ENCODE data around the gene SIPA1L3. TPM values are rescaled to one million over a fixed set of nuclear protein-coding genes. Genes with fewer than 3 reads are reported as not detected.

The SIPA1L3 gene
- polyA plus RNA-seq, 6 donors from 2014 or later = 9.2 to 43.0 (median 19.5) TPM

DNA sequence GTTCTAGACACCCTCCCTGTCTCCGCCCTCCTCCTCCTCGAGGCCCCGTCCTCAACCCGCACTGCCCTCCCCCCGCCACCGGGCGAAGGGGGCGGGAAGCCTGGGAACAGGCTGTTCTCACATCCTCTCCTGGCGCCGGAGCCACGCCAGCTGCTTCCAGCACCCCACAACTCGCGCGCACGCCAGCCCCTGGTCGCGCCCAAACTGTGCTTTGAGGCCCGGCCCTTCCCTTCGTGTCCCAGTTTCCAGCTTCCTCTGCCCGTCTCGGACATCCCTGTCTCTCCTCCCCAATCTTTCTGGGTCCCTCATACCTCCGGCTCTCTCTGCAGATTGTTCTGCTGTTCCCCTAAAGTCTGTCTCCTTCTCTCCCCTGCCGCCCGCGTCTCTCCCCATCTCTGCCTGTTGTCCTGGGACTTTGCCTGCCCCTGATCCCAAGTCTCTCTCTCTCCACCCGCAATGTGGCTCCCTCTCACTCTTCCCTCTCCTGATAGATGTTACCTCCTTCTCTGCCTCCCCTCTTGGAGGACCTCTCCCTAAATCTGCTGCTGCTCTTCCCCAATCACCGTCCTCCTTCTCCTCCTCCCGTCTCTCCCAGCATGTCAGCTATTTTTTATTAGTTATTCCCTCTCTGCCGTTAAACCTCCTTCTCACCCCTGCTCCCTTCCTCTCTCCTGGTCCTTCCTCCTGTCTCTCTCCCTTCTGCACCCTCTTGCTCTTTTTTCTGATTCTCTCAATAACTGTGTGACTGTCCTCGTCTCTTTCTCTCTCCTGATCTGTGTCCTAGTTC is 302.9 kb downstream of the SIPA1L3 start:
- H3K27ac Mint-ChIP-seq = peak overlapping the region in 5 of 6 donors; percentile 44 to 89 (median 71)
- DNase-seq (no peak), ATAC-seq (ENCODE audit: low read depth in 2 of 2) (no peak)
- peaks cover 19 to 27% of the 10 kb centered on the region in 2 donors for H3K36me3 Mint-ChIP-seq
- H3K27me3 Mint-ChIP-seq = peaks cover 17 to 47% (median 34%) of the 10 kb centered on the region in 3 donors
- H3K4me1 Mint-ChIP-seq = peaks cover 24 to 36% (median 32%) of the 10 kb centered on the region in 3 donors
- peaks cover 0 to 4% (median 0%) of the 10 kb centered on the region in 7 donors for H3K9me3 Mint-ChIP-seq
- peak overlapping the region in 6 of 8 donors; percentile 5 to 88 (median 38) for H3K4me3 Mint-ChIP-seq

DNA sequence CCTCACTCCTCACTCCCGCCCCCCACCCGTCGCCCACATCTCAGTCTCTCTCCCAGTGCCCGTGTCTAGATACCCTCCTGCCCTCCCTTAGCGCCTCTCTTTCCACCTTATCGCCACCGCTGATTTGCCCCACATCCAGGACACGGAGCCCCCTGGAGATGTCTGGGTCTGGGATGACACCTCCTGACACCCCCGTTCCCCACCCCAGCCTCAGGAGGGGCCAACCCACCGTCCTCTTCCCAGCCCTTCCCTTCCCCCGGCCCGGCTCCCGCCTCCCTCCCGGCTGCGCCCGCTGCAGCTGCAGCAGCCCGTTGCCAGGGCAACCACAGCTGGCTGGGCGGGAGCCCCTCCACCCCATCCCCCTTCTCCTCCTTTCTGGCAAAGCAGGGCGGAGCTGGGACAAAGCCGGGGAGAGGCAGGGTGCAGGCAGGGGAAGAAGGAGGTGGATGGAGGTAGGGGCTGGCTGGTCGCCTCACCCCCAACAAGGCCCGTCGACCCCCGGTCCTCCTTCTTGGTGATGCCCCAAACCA is 303.5 kb downstream of the SIPA1L3 start:
- Mint-ChIP-seq H3K27ac (peak overlapping the region in 3 of 6 donors; percentile 59 to 89 (median 65)), H3K9me3 (peaks cover 0 to 4% (median 0%) of the 10 kb centered on the region in 7 donors), H3K4me3 (peak overlapping the region in 5 of 8 donors; percentile 5 to 59 (median 34)), H3K27me3 (peaks cover 17 to 47% (median 35%) of the 10 kb centered on the region in 3 donors), H3K4me1 (peaks cover 24 to 36% (median 32%) of the 10 kb centered on the region in 3 donors), H3K36me3 (peaks cover 17 to 27% of the 10 kb centered on the region in 2 donors)
- no peak for DNase-seq
- no peak for ATAC-seq (ENCODE audit: low read depth in 2 of 2)

DNA sequence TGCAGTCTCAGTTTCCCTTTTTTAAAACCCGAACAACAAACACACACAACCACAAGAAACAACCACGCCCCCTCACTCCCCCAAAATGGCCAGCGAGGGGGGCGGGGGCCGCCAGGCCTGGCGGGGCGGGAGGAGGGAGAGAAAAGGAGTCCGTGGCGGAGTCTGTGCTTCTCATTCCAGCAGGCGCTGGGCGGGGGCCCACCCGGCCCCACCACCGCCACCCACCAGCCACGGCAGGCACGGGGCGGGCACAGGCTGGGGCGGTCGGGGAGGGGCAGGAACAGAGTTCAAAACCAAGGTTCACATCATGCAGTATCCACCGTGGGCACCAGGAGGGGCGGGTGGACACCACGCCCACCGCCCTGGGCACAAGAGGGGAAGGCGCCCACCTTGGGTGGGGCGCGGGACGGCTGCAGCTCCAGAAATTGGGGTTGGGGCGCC is 304.2 kb downstream of the SIPA1L3 start:
- ATAC-seq (ENCODE audit: low read depth in 2 of 2) (peak; percentile 32 to 37), DNase-seq (no peak)
- Mint-ChIP-seq H3K36me3 (peaks cover 17 to 27% of the 10 kb centered on the region in 2 donors), H3K27ac (peak overlapping the region in 3 of 6 donors; percentile 43 to 66 (median 59)), H3K4me3 (peak overlapping the region in 5 of 8 donors; percentile 15 to 80 (median 22)), H3K9me3 (peaks cover 0 to 4% (median 0%) of the 10 kb centered on the region in 7 donors), H3K27me3 (peaks cover 17 to 53% (median 41%) of the 10 kb centered on the region in 3 donors), H3K4me1 (peaks cover 24 to 36% (median 32%) of the 10 kb centered on the region in 3 donors)

DNA sequence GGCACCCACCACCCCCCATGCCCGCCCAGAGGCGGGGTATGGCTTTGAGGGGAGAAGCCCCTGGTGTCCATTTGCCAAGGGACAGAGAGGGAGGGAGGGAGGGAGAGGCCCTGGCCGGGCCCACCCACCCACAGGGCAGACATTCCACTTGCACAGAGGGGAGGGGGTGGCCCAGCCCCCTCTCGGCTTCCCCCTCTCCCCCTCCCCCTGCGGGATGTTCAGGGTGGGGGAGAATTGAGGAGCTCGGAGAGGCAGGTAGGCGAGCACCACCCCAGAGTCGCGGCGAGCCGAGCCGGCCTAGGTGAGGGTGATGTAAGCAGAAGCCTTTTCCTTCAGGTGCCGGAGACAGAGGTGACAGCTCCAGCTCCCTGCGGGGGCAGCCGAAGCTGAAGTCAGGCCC is 304.8 kb downstream of the SIPA1L3 start:
- H3K27me3 Mint-ChIP-seq = peaks cover 17 to 54% (median 42%) of the 10 kb centered on the region in 3 donors

DNA sequence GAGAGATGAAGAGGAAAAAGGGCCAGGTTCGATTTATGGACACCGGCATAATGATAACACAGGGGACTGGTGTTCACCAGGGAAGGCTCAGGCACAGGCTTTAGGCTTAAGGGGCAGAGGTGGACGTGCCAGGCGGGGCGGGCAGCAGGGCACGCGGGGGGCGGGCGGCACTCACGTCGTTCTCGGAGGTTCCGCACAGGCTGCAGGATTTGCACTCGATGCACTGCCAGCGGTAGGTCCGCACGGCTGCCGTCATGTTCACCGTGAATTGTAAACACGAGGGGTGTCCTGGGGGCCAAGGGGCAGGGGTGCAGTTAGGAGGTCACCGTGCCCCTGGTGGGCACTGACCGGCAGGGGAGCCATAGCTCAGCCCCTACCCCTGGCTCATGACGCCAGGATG is 306.5 kb downstream of the SIPA1L3 start:
- H3K27ac Mint-ChIP-seq = peak overlapping the region in 2 of 6 donors; percentile 18 to 38
- no peak overlapping the region for H3K4me3 Mint-ChIP-seq
- H3K36me3 Mint-ChIP-seq = peaks cover 6 to 14% of the 10 kb centered on the region in 2 donors
- H3K4me1 Mint-ChIP-seq = peaks cover 24 to 32% (median 32%) of the 10 kb centered on the region in 3 donors
- DNase-seq (no peak), ATAC-seq (ENCODE audit: low read depth in 2 of 2) (no peak)
- peaks cover 18 to 52% (median 51%) of the 10 kb centered on the region in 3 donors for H3K27me3 Mint-ChIP-seq
- peaks cover 0 to 4% (median 0%) of the 10 kb centered on the region in 7 donors for H3K9me3 Mint-ChIP-seq

More for the DNA sequence above, 304.8 kb downstream of the SIPA1L3 start:
- DNase-seq = no peak
- no peak overlapping the region for H3K27ac Mint-ChIP-seq
- ATAC-seq (ENCODE audit: low read depth in 2 of 2) = no peak
- peak overlapping the region in 1 of 8 donors; percentile 47 for H3K4me3 Mint-ChIP-seq
- peaks cover 0 to 4% (median 0%) of the 10 kb centered on the region in 7 donors for H3K9me3 Mint-ChIP-seq
- H3K36me3 Mint-ChIP-seq = peaks cover 17 to 25% of the 10 kb centered on the region in 2 donors
- peaks cover 24 to 36% (median 32%) of the 10 kb centered on the region in 3 donors for H3K4me1 Mint-ChIP-seq

DNA sequence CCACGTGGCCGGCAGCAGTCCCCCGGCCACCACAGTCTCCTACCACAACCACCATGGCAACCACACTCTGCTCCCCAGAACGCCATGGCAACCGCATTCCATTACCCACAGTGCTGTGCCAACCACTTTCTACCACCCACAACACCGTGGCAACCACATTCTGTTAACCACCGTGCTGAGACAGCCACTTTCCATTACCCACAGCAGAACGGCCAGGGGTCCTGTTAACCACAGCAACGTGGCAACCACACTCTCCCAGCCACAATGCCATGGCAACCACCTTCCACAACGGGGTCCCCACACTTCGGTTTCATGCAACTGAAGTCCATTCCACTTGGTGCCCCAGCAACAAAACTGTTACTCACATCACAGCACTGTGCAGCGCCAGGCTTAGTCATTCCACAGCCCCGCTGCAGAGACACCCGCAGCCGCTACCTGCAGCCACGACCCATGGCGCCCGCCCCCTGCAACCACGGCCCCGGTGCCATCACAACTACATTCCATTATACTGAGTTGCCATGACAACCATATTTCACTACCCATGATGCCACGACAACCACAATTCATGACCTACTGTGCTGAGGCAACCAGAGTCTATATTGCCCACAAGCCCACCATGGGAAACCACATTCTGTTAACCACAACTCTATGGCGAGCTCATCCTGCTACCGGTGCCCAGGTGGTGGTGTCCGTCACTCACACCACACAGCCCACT is 307.1 kb downstream of the SIPA1L3 start:
- H3K36me3 Mint-ChIP-seq = peaks cover 6 to 12% of the 10 kb centered on the region in 2 donors
- H3K4me1 Mint-ChIP-seq = peaks cover 24 to 32% (median 29%) of the 10 kb centered on the region in 3 donors
- H3K27me3 Mint-ChIP-seq = peaks cover 24 to 58% (median 56%) of the 10 kb centered on the region in 3 donors
- ATAC-seq (ENCODE audit: low read depth in 2 of 2) (peak; percentile 49 to 65), DNase-seq (peak; percentile 38)
- H3K4me3 Mint-ChIP-seq = peak overlapping the region in 5 of 8 donors; percentile 20 to 62 (median 36)
- H3K27ac Mint-ChIP-seq = peak overlapping the region in 4 of 6 donors; percentile 16 to 94 (median 54)
- peaks cover 0 to 4% (median 0%) of the 10 kb centered on the region in 7 donors for H3K9me3 Mint-ChIP-seq

DNA sequence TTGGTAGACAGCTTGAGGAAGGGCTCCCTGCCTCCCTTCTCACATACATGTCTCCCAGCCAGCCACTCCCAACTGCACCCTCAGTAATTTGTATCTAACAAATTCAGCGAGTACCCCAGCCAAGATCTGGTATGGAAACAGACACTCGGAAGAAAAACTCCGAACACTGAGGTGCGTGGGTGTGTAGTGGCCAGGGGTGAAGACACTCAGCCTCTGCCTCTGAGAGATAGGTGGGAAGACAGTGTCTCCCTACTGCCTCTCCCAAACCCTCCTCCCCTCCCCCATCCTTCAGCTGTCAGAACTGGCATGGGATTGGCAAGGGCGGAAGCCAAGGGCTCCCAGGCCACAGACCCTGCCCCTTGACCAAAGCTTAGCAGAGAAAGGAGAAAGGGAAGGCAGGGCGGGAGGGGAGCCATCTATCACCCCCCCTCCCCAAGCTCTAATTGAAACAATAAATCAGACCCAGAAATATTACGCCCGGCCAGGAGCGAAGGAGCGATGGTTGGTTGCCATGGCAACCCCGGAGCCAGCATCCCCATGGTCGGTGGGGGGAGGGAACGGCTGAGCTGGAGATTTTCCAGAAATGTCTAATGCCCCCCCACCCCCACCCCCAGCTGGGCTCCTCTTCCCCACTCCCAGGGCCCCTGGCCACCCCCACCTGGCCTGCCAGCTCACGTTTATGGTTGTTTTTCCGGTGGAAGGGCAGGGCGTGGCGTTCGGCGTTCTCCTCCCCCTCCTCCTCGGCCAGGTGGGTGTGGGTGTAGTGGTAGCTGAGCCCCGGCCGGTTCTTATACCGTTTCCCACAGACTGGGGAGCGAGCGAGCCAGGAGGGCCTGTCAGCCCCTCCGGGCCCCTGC is 310.0 kb downstream of the SIPA1L3 start:
- Mint-ChIP-seq H3K4me1 (peaks cover 11 to 13% (median 12%) of the 10 kb centered on the region in 3 donors), H3K36me3 (peaks cover 0 to 15% of the 10 kb centered on the region in 2 donors), H3K27me3 (peaks cover 32 to 64% (median 60%) of the 10 kb centered on the region in 3 donors), H3K27ac (no peak overlapping the region), H3K4me3 (peak overlapping the region in 2 of 8 donors; percentile 3 to 33), H3K9me3 (peaks cover 0 to 5% (median 0%) of the 10 kb centered on the region in 7 donors)
- ATAC-seq (ENCODE audit: low read depth in 2 of 2) = no peak
- no peak for DNase-seq

DNA sequence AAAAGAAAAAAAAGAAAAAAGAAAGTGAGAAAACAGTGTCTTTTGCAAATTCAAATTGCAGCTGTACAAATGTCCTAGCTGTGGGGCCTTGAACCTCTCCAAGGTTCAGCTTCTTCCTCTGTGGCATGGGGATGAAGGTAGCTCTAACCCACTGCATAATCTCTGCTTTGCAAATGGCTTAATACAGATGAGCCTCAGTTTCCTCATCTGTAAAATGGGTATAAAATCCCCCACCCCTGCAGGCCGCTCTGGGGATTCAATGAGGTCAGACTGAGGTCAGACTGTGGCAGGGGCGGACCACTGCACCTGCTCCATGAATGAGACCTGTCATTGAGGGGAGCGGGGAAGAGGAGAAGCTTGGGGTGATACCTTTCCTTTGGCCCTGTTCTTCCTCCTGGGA is 311.2 kb downstream of the SIPA1L3 start:
- Mint-ChIP-seq H3K9me3 (peaks cover 0 to 5% (median 2%) of the 10 kb centered on the region in 7 donors), H3K27me3 (peaks cover 38 to 69% (median 63%) of the 10 kb centered on the region in 3 donors), H3K27ac (no peak overlapping the region), H3K36me3 (peaks cover 0 to 15% of the 10 kb centered on the region in 2 donors), H3K4me1 (peaks cover 14 to 18% (median 17%) of the 10 kb centered on the region in 3 donors), H3K4me3 (no peak overlapping the region)
- DNase-seq (no peak), ATAC-seq (ENCODE audit: low read depth in 2 of 2) (no peak)

DNA sequence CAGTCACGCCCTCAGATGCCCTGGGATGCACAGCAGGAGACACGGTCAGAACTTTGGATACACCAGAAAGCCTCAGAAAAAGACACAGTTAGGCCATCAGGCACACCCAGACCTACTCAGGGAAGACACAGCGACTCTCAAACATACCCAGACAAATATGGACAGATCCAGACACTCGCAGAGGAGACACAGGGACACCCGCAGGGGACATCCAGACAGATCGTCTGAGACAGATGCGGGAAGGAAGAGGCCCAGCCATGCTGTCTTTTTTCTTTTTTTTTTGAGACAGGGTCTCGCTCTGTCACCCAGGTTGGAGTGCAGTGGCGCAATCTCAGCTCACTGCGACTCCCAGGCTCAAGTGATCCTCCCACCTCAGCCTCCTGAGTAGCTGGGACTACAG is 312.2 kb downstream of the SIPA1L3 start:
- H3K27ac Mint-ChIP-seq = peak overlapping the region in 1 of 6 donors; percentile 20
- ATAC-seq (ENCODE audit: low read depth in 2 of 2) = no peak

DNA sequence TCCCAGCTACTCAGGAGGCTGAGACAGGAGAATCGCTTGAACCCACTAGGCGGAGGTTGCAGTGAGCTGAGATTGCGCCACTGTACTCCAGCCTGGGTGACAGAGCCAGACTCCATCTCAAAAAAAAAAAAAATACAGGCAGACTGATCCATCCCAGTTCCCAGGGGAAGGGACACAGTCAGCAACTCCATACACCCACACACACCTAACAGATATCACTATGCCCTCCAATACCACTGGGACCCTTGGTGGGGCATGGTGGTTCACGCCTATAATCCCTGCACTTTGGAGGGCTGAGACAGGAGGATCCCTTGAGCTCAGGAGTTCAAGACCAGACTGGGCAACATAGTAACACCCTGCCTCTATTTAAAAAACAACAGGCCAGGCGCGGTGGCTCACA is 314.4 kb downstream of the SIPA1L3 start:
- H3K4me3 Mint-ChIP-seq = peak overlapping the region in 2 of 8 donors; percentile 33 to 67
- DNase-seq (no peak), ATAC-seq (ENCODE audit: low read depth in 2 of 2) (no peak)
- peaks cover 46 to 68% (median 63%) of the 10 kb centered on the region in 3 donors for H3K27me3 Mint-ChIP-seq
- H3K9me3 Mint-ChIP-seq = peaks cover 0 to 6% (median 0%) of the 10 kb centered on the region in 7 donors
- H3K27ac Mint-ChIP-seq = no peak overlapping the region
- peaks cover 18 to 25% (median 22%) of the 10 kb centered on the region in 3 donors for H3K4me1 Mint-ChIP-seq
- peaks cover 0 to 15% of the 10 kb centered on the region in 2 donors for H3K36me3 Mint-ChIP-seq

More for the DNA sequence above, 312.2 kb downstream of the SIPA1L3 start:
- H3K4me3 Mint-ChIP-seq = peak overlapping the region in 1 of 8 donors; percentile 30
- no peak for DNase-seq
- peaks cover 39 to 69% (median 63%) of the 10 kb centered on the region in 3 donors for H3K27me3 Mint-ChIP-seq
- H3K4me1 Mint-ChIP-seq = peaks cover 16 to 20% (median 16%) of the 10 kb centered on the region in 3 donors
- peaks cover 0 to 15% of the 10 kb centered on the region in 2 donors for H3K36me3 Mint-ChIP-seq
- peaks cover 0 to 6% (median 0%) of the 10 kb centered on the region in 7 donors for H3K9me3 Mint-ChIP-seq

DNA sequence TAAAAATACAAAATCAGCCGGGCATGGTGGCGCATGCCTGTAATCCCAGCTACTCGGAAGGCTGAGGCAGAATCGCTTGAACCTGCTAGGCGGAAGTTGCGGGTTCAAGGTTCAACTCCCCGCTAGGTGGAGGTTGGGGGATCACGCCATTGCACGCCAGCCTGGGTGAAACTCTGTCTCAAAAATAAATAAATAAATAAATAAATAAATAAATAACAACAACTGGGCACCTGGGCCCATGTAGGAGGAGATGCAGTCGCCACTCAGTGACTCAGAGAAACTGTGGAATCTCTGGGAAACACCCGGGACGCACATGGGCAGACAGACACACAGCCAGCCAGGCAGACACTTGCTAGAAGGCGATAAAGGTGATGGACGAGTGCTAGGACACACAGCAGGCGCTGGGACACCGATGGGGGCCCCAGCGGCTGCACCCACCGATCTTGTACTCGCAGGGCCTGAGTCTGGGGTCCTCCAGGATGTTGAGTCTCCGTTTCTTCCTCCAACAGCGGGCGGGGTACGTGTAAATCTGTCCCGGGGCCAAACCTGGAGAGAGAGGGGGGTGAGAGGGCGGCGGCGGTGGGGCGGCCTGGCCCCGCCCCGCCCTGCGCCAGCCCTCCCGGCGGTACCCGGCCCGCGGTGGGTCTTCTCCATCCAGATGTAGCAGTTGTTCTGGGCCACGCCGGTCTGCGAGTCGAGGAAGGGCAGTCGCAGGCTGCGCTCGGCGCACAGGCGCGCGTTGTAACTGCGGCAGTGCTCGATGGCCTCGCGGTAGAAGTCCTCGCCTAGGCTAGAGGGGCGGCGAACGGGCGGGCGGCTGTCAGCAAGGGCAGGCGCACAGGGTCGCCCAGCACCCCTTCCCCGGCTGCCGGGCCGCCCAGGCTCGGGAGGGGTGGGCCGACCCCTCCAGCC is 315.2 kb downstream of the SIPA1L3 start:
- ATAC-seq (ENCODE audit: low read depth in 2 of 2) (no peak), DNase-seq (no peak)
- Mint-ChIP-seq H3K36me3 (peaks cover 0 to 15% of the 10 kb centered on the region in 2 donors), H3K4me1 (peaks cover 18 to 31% (median 29%) of the 10 kb centered on the region in 3 donors), H3K4me3 (peak overlapping the region in 1 of 8 donors; percentile 33), H3K9me3 (peaks cover 0 to 6% (median 0%) of the 10 kb centered on the region in 7 donors), H3K27ac (no peak overlapping the region), H3K27me3 (peaks cover 51 to 76% (median 70%) of the 10 kb centered on the region in 3 donors)

All from naive B cell (primary cell).